Activated T-helper 17 cell treated with anti-CD3 and anti-CD28 coated beads, Interleukin-2, amount 50 U/mL, for 72 hours (primary cell): ENCODE data around the gene DCANP1. TPM values are rescaled to one million over a fixed set of nuclear protein-coding genes. Genes with fewer than 3 reads are reported as not detected.

ENCODE experiments used
- ATAC-seq: fragments of 150-1000 bp; cut with Tn5 transposase; replicated peaks from 2 replicates; pipeline ENCODE4 v1.10.0; 2021; ENCODE audit warnings: mild to moderate bottlenecking, moderate library complexity
- H3K27ac Mint-ChIP-seq: one replicate; pipeline ENCODE4 v1.8.0; 2022; ENCODE audit warnings: mixed read lengths
- H3K27me3 Mint-ChIP-seq: one replicate; pipeline ENCODE4 v1.8.0; 2022; ENCODE audit warnings: mixed read lengths
- H3K36me3 Mint-ChIP-seq: one replicate; pipeline ENCODE4 v1.8.0; 2022; ENCODE audit warnings: low read depth, mild to moderate bottlenecking, mixed read lengths
- H3K4me1 Mint-ChIP-seq: one replicate; pipeline ENCODE4 v1.8.0; 2022; ENCODE audit warnings: mixed read lengths
- H3K4me3 Mint-ChIP-seq: one replicate; pipeline ENCODE4 v1.8.0; 2022; ENCODE audit warnings: mild to moderate bottlenecking, mixed read lengths
- H3K9me3 Mint-ChIP-seq: one replicate; pipeline ENCODE4 v1.8.0; 2022; ENCODE audit warnings: mixed read lengths
- total RNA-seq, 2 donors: library from RNA; stranded (reverse); gene quantifications; one replicate each; pipeline ENCODE4 v1.2.3, GENCODE V29; 2022

The DCANP1 gene
- total RNA-seq, 2 donors from 2014 or later, result not detected

DNA sequence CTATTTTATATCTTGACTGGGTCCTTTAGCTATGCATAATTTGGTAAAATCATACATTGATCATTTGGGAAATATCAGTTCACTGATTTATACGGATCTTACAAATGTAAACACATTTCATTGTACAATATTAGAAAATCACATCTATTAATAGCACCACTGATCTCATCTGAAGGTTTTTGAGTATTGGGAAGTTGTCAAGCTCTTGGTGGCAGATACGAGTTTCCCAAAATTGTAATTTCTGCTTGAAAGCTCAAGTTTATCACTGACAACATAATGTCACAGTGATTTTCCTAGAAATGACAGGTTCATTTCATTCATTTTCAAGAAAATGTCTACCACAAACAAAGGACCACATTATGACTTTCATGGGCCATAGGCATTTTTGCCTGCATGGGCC is 45.1 kb downstream of the DCANP1 start:
- no peak overlapping the region for H3K27ac Mint-ChIP-seq
- H3K4me1 Mint-ChIP-seq, result no peaks in the 10 kb centered on the region
- H3K36me3 Mint-ChIP-seq, result peaks cover 4% of the 10 kb centered on the region
- peaks cover 3% of the 10 kb centered on the region for H3K27me3 Mint-ChIP-seq
- no peak overlapping the region for H3K4me3 Mint-ChIP-seq
- no peaks in the 10 kb centered on the region for H3K9me3 Mint-ChIP-seq
- no peak for ATAC-seq

DNA sequence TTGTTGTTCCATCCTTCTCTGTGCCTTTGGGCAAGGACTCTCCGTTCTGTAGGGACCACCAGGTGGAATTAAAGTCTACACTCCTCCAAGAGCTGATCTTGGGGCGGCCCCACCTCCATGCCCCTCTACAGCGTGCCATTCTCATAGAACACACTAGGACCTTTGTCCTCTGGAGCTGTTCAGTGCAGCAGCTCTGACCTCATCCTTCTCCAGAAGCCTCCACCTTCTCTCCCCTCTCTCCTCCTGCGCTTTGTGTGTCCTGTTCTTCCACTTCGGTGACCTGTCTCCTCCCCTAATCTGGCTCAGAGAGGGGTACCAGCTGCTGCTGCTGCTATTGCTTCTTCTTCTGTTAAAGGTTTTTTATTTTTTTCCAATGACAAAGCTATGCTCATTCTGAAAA is 46.3 kb downstream of the DCANP1 start:
- ATAC-seq, result no peak
- H3K27me3 Mint-ChIP-seq, result peaks cover 3% of the 10 kb centered on the region
- H3K4me1 Mint-ChIP-seq, result no peaks in the 10 kb centered on the region
- H3K4me3 Mint-ChIP-seq, result peak overlapping the region; percentile 46
- no peak overlapping the region for H3K27ac Mint-ChIP-seq
- no peaks in the 10 kb centered on the region for H3K9me3 Mint-ChIP-seq
- H3K36me3 Mint-ChIP-seq, result peaks cover 4% of the 10 kb centered on the region

DNA sequence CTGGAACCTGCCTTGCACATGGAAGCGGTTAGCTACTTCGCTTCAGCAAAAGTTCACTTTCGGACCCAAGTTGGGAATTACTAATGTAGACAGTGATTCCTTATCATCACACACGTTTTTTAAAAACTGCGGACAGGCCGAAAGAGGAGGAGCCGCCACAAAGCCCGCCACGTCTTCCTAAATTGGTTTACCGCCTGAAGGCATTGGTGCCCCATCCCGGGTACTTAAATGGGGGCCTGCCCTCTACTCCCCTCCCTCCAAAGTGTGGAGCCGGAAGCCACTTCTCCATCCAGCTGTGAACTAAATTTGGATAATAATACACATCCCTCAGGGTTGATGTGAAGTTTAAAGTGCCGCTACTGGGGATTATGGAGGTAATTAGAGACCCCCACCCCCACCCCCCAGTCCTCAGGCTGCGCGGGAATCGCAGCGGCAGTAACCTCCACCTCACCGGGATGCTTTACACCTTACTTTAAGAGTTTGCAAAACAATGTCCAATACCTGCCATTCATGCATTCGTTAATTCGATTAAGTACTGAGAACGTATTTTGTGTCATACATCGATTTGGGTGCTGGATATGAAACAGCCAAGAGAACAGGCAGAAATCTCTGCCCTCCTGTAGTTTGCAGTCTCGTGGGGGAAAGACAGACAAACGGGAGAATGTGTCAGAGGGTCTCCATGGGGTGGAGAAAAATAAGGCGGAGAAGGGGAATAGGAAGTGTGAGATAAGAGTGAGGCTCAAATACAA is 47.2 kb downstream of the DCANP1 start:
- Mint-ChIP-seq H3K9me3 (no peaks in the 10 kb centered on the region), H3K4me3 (peak overlapping the region; percentile 89), H3K4me1 (peaks cover 6% of the 10 kb centered on the region), H3K36me3 (peaks cover 4% of the 10 kb centered on the region), H3K27me3 (peaks cover under 1% of the 10 kb centered on the region), H3K27ac (peak overlapping the region; percentile 92)
- ATAC-seq, result no peak

DNA sequence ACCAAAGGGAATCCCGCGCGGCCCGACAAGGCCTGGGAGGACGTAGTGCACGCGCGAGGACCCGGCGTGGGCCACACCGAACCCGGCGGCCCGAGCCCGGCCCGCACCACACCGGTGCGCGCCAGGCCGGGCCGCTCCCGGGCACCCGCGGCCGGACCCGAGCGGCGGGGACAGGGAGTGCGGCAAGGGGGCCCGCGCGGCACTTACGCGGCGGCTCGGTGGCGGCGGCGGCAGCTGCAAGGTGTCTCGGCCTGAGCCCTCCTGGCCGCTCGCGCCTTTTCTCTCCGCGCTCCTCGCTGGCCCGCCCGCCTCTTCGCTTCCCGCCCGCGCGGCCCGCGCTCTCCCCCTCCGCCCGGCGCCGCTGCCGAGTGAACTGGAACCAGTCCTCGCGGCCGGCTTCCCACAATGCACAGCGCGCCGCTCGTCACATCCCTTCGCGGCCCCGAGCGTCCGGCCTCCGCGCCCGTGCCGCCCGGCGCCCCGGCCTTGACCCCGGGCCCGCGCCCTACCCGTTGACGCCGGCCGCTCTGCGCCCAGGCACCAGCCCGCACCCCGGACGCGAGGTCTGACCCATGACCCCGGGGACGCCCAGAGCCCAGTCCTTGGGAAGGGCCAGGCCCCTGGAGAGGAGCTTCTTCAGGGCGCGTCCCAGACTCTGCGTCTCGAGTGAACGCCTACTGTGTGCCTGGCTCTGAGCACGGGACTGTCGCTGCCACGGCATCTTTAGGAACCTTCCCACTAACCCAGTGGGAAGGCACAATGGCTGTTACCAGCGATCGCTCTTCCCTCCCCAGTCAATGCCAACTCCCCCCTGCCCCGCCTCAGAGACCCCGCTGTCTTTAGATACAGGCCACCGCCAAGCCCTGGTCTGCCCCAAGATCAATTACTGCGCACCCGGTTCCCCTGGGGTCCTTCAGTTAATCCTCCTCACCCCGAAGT is 48.0 kb downstream of the DCANP1 start, which contains the start of gene MACROH2A1:
MACROH2A1 (minus strand) TSS at position 377 of the 939 bp plus-strand sequence. CDS start 10,138 bp downstream, outside the sequence.
- Mint-ChIP-seq H3K4me1 (peaks cover 13% of the 10 kb centered on the region), H3K27ac (peak within 1 kb of the TSS; percentile 92), H3K4me3 (peak within 1 kb of the TSS; percentile 89), H3K27me3 (no peaks in the 10 kb centered on the region), H3K36me3 (peaks cover 4% of the 10 kb centered on the region), H3K9me3 (no peaks in the 10 kb centered on the region)
- ATAC-seq, result peak; percentile 92

DNA sequence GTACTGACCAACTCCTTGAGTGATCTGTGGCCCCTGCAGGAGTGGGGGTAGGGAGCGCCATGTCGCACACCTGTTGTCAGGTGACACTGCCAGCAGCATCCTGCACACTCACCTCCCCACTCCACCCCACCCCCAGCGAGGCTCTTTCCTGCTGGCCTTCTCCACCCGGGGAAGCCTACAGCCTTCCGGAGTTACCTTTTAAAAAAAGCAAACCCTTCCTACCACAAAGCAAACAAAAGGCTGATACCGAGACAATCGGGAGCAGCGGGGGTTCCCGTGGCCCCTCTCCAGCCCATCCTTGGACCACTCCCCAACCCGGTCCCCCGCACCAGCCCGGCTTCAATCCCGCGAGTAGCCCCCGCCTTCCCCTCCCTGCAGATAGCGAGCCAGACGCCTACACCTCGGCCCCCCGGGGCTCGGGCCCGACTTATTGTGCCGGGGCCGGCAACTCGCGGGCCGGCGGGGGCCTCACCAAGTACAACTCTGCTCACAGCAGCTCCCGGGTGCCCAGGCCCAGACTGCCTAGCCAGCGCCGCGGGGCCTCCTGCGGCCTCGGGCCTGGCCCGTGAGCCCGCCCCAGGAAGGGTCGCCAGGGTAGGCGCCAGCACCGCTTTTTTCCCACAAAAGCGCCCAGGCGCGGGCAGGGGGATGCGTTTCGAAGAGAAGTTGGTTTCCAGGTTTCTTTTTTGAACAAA is 48.8 kb downstream of the DCANP1 start:
- H3K27me3 Mint-ChIP-seq, result no peaks in the 10 kb centered on the region
- peaks cover 15% of the 10 kb centered on the region for H3K4me1 Mint-ChIP-seq
- H3K27ac Mint-ChIP-seq, result peak overlapping the region; percentile 78

DNA sequence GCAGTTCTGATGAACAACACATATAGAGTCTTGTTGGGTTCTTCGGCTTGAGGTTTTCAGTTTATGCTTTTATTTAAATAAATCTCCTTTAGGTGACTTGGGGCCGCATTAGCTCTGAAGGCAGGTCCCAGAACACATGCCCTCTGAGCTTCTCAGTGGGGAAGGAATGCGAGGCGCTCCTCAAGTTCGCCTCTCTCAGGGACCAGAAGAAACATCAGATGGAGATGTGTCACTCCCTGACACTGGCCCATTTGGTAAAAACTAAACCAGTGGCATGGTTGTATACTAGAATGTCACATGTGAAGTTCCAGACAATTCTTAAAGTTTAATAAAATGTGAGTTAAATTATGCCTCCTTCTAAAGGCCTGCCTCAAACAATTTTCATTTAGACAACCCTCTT is 50.1 kb downstream of the DCANP1 start:
- H3K4me1 Mint-ChIP-seq, result peaks cover 28% of the 10 kb centered on the region
- no peaks in the 10 kb centered on the region for H3K9me3 Mint-ChIP-seq
- H3K4me3 Mint-ChIP-seq, result peak overlapping the region; percentile 89
- peaks cover 17% of the 10 kb centered on the region for H3K36me3 Mint-ChIP-seq
- H3K27ac Mint-ChIP-seq, result peak overlapping the region; percentile 78
- H3K27me3 Mint-ChIP-seq, result no peaks in the 10 kb centered on the region
- ATAC-seq, result no peak

More for the DNA sequence above, 48.8 kb downstream of the DCANP1 start:
- peak; percentile 53 for ATAC-seq
- H3K4me3 Mint-ChIP-seq, result peak overlapping the region; percentile 89
- no peaks in the 10 kb centered on the region for H3K9me3 Mint-ChIP-seq
- H3K36me3 Mint-ChIP-seq, result peaks cover 6% of the 10 kb centered on the region

DNA sequence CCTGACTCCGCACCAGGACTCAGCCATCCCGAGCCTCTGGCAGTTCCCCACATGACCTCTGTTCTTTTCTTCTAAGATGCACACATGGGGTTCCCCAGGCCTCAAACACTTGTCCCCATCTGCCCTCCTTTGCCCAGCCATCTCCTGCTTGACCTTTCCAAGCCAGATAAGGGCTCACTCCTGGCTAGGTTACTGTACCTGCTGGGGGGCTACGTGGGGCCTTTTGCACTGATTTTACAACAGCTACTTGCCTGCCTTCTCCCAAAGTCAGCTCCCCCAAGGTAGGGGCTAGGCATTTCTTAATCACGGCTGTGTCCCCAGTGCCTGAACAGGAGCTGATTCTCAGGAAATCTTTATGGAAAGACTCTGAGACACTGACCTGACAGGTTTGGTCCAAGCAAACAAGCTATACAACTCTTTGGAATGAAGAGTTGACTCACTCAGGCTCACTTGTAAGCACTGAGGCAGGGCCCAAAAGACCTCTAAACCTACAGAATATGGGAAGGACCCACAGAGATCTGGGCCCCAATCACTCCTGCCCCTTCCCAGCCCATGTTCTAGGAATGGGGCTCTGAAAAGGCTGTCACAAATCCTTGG is 50.6 kb downstream of the DCANP1 start:
- H3K4me3 Mint-ChIP-seq, result peak overlapping the region; percentile 89
- no peaks in the 10 kb centered on the region for H3K9me3 Mint-ChIP-seq
- H3K36me3 Mint-ChIP-seq, result peaks cover 22% of the 10 kb centered on the region
- H3K27ac Mint-ChIP-seq, result peak overlapping the region; percentile 29
- ATAC-seq, result no peak
- no peaks in the 10 kb centered on the region for H3K27me3 Mint-ChIP-seq
- peaks cover 33% of the 10 kb centered on the region for H3K4me1 Mint-ChIP-seq

DNA sequence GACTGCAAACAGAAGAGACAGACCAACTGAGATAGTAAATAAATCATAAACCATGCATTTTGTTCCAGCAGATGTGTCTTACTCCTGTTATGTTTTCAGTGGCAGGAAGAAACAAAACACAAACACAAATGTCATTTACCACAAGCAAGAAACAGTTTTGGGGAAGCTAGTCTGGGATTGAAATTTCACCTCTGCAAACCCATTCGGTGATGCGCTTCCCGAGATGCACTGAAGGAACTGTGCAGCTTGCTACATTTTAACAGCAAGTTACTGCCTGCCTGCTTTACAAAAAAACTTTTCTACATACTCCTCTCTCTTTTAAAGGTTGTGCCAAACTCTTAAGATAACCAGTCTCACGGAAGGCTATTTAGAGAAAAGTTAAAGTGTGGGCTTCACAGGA is 51.3 kb downstream of the DCANP1 start:
- Mint-ChIP-seq H3K4me3 (no peak overlapping the region), H3K27me3 (no peaks in the 10 kb centered on the region), H3K27ac (peak overlapping the region; percentile 29)

DNA sequence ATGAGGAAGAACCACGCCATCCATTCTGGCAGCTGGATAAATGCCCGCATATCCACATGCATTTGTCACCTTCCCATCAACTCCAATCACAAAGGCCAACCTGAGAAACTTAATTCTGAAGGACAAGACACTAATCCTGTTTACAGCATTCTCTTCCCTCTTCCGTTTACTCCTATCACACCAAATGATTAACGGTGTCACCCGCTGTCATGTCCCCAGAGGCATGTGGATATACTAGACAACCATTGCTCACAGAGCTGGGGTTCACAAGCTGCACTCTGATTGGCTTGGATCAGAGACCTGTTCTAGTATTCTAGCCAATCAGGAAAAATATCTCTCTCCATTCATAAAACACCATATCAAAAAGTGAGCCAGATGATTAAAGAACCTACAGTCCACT is 51.7 kb downstream of the DCANP1 start:
- peaks cover 28% of the 10 kb centered on the region for H3K36me3 Mint-ChIP-seq
- no peak overlapping the region for H3K4me3 Mint-ChIP-seq
- peaks cover 35% of the 10 kb centered on the region for H3K4me1 Mint-ChIP-seq
- H3K9me3 Mint-ChIP-seq, result no peaks in the 10 kb centered on the region
- H3K27ac Mint-ChIP-seq, result peak overlapping the region; percentile 11
- no peaks in the 10 kb centered on the region for H3K27me3 Mint-ChIP-seq
- ATAC-seq, result no peak

More for the DNA sequence above, 51.3 kb downstream of the DCANP1 start:
- no peaks in the 10 kb centered on the region for H3K9me3 Mint-ChIP-seq
- H3K4me1 Mint-ChIP-seq, result peaks cover 35% of the 10 kb centered on the region
- H3K36me3 Mint-ChIP-seq, result peaks cover 25% of the 10 kb centered on the region
- ATAC-seq, result no peak

Other genes starting within 250 kb of the DCANP1 start
- 100 to 1,000 TPM in 1 of 2 donors, 10 to 100 TPM in 1; 84.8 to 173 TPM for gene MACROH2A1, start 48.1 kb downstream of the DCANP1 start, total RNA-seq
- not detected for gene TIFAB, start 5.0 kb upstream of the DCANP1 start, total RNA-seq
- not detected for gene NEUROG1, start 88.6 kb upstream of the DCANP1 start, total RNA-seq
- gene CXCL14, start 131.6 kb upstream of the DCANP1 start, total RNA-seq, result not detected